ENCODE measurements around the gene CA10. TPM values are rescaled to one million over a fixed set of nuclear protein-coding genes. Genes with fewer than 3 reads are reported as not detected.
A peak's percentile ranks its signal among the peaks of the same experiment; 100 is the strongest.

Gene CA10
- total RNA-seq, 1 experiment from 2014 or later, result 0.46 TPM

DNA sequence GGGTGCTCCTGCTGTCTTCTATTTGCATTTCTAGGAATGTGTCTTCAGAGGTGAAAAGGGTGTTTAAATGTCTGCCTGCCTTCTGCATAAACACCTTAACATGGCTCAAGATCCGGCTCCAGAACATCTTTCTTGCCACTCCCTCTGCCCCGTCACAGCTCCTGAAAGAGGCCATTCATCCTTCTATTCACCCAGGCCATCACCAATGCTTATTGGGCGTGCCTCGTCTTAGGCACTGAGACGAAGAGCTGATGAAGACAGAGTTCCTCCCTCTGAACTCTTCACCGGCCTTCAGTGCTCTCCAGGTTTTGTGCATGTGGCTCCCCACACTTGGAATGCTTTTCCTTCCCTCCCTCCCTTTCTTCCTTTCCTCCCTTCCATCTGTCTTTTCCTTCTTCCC is 511.4 kb downstream of the CA10 start:
- no peak for TF ChIP-seq CTCF (conservative IDR thresholded peaks at IDR 0.05)
- no peak overlapping the region for H3K27ac ChIP-seq (ENCODE audit: insufficient read length, low read depth, low read length)
- H2BK12ac ChIP-seq (ENCODE audit: insufficient read length, low read depth, low read length), result no peak overlapping the region
- H3K9me3 ChIP-seq (ENCODE audit: control insufficient read depth, low read depth, low read length), result no peaks in the 10 kb centered on the region
- 0 out of 2 replicates have a peak, but pooled peaks cover 4% of the 10 kb centered on the region for H3K4me1 ChIP-seq (ENCODE audit: insufficient read depth, low read length)
- no peaks in the 10 kb centered on the region for H3K36me3 Mint-ChIP-seq (ENCODE audit: insufficient read depth in 1 of 3, low read depth in 3 of 3)
- H3K79me1 ChIP-seq (ENCODE audit: insufficient read depth, low read depth, low read length, poor library complexity, severe bottlenecking), result no peaks in the 10 kb centered on the region
- H3K14ac ChIP-seq (ENCODE audit: insufficient read depth, low read length), result no peak overlapping the region; the same call in 1 of the 2 replicates
- no peaks in the 10 kb centered on the region; the same call in none of the 2 replicates for H3K27me3 Mint-ChIP-seq (ENCODE audit: low read depth)
- H2BK15ac ChIP-seq (ENCODE audit: low read depth, low read length), result no peak overlapping the region
- H3T11ph ChIP-seq (ENCODE audit: low read length), result no peak overlapping the region
- no peak overlapping the region for H3K18ac ChIP-seq (ENCODE audit: insufficient read length, low read depth, low read length)
- peak overlapping the region in 1 of 3 experiments; percentile 64; a peak in 2 of 7 replicates for H3K27ac Mint-ChIP-seq
- no peaks in the 10 kb centered on the region for H4K20me1 ChIP-seq (ENCODE audit: control insufficient read depth, insufficient read depth, insufficient read length)
- H3K4ac ChIP-seq (ENCODE audit: low read depth, low read length), result no peak overlapping the region
- no peak for DNase-seq
- no peaks in the 10 kb centered on the region for H3K9me3 Mint-ChIP-seq
- H3K9ac ChIP-seq (ENCODE audit: extremely low read depth, insufficient read length, low read length), result no peak overlapping the region
- no peak overlapping the region for H4K91ac ChIP-seq (ENCODE audit: insufficient read length, low read depth, low read length)
- H3K4me3 Mint-ChIP-seq, result peak overlapping the region in 1 of 2 experiments; percentile 41; a peak in 2 of 5 replicates
- no CpG with 5 or more reads among the region's 6 CpGs for WGBS (ENCODE audit: extremely low coverage, insufficient read length, low lambda C conversion rate)
- no peak overlapping the region for H2BK20ac ChIP-seq (ENCODE audit: low read depth, low read length, poor library complexity, severe bottlenecking)
- H3K23ac ChIP-seq (ENCODE audit: insufficient read length, low read depth, low read length), result no peak overlapping the region
- H3K27me3 ChIP-seq (ENCODE audit: insufficient read depth, low read length), result no peaks in the 10 kb centered on the region
- H2BK5ac ChIP-seq (ENCODE audit: insufficient read length, low read length), result no peak overlapping the region
- H2AFZ ChIP-seq (ENCODE audit: low read length), result no peak overlapping the region
- H4K5ac ChIP-seq (ENCODE audit: insufficient read length, low read depth, low read length), result no peak overlapping the region
- no peak overlapping the region for H4K8ac ChIP-seq (replicated peaks; ENCODE audit: insufficient read length, low read depth, low read length)
- no peak overlapping the region for H2AK5ac ChIP-seq (ENCODE audit: insufficient read length, low read length)
- H3K56ac ChIP-seq (ENCODE audit: insufficient read length, low read depth, low read length), result no peak overlapping the region
- H3K4me1 Mint-ChIP-seq, result peaks cover 13% of the 10 kb centered on the region in 2 experiments
- H3K23me2 ChIP-seq (ENCODE audit: insufficient read length, low read depth, low read length, poor library complexity, severe bottlenecking), result no peaks in the 10 kb centered on the region
- H3K79me2 ChIP-seq (ENCODE audit: insufficient read depth, low read length), result no peaks in the 10 kb centered on the region
- no peak overlapping the region for H3K4me2 ChIP-seq (ENCODE audit: insufficient read depth, insufficient read length, low read length)
- no peak overlapping the region for H2BK120ac ChIP-seq (ENCODE audit: low read depth, low read length, poor library complexity, severe bottlenecking)

All from H9 (cell line).